HG03442 (cell line): ENCODE measurements around the gene ERCC2.

Experiments used
- ATAC-seq: cut with Tn5 transposase; IDR thresholded peaks from one replicate; pipeline ENCODE4 v1.9.1; 2021; ENCODE audit warnings: mild to moderate bottlenecking, moderate library complexity; ENCODE audit not compliant: unreplicated experiment

The ERCC2 gene

DNA sequence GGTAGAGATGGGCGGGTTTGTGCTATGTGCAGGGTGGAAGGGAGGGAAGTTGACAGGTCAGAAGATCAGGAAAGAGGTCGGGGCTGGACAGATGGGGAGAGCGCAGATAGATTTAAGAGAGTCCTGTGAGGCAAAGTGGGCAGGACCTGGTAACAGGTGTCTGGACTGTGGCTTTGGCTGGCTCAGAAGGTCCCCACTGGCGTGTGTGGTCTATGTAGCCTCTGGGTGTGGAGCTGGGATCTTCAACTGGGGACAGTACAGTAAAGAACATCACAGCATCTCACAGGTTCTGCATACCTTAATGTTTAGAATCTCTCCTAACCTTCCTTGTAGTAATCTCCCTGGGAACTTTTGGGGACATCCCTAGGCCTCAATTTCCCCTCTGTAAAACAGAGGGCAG is 65.4 kb downstream of the ERCC2 start:
- no peak for ATAC-seq

- ATAC-seq = no peak
Measured at GRCh38 chr19:45304141-45304926, 66.0 kb downstream of the ERCC2 start.

- ATAC-seq = no peak
Measured at GRCh38 chr19:45303269-45304060, 66.9 kb downstream of the ERCC2 start.

- no peak for ATAC-seq
Measured at GRCh38 chr19:45302416-45302815, 68.0 kb downstream of the ERCC2 start.
